SW 1271 (cell line): ENCODE results near the gene TMEM132D.
"Not testable (repeated sequence)": the region's sequence is repeated elsewhere in the genome, so short reads cannot be mapped to it uniquely, and the experiment has no call there.

Experiments used
- DNase-seq, 2 experiments: peaks; one replicate each; lab custom pipeline; 2025; lab: John Stamatoyannopoulos, UW

TMEM132D gene

GRCh38 chr12:129589503-129589902 is 314.3 kb downstream of the TMEM132D start:
- no peak for DNase-seq

GRCh38 chr12:129588142-129588541 is 315.7 kb downstream of the TMEM132D start:
- DNase-seq, result no peak

GRCh38 chr12:129585296-129585695 is 318.5 kb downstream of the TMEM132D start:
- DNase-seq, result no peak

- DNase-seq, result no peak
Measured at GRCh38 chr12:129579879-129580278, 323.9 kb downstream of the TMEM132D start.

- DNase-seq, result no peak
Measured at GRCh38 chr12:129571901-129572494, 331.8 kb downstream of the TMEM132D start.

GRCh38 chr12:129570796-129571400 is 332.9 kb downstream of the TMEM132D start:
- no peak for DNase-seq

- no peak for DNase-seq
Measured at GRCh38 chr12:129566800-129567199, 337.0 kb downstream of the TMEM132D start.

GRCh38 chr12:129564768-129565167 is 339.1 kb downstream of the TMEM132D start:
- DNase-seq, result no peak

GRCh38 chr12:129563266-129563665 is 340.6 kb downstream of the TMEM132D start:
- DNase-seq, result no peak

GRCh38 chr12:129561304-129561703 is 342.5 kb downstream of the TMEM132D start:
- DNase-seq, result no peak

- no peak for DNase-seq
Measured at GRCh38 chr12:129559776-129560175, 344.0 kb downstream of the TMEM132D start.

GRCh38 chr12:129558036-129558435 is 345.8 kb downstream of the TMEM132D start:
- no peak for DNase-seq

GRCh38 chr12:129556082-129556481 is 347.7 kb downstream of the TMEM132D start:
- no peak for DNase-seq

- no peak for DNase-seq
Measured at GRCh38 chr12:129552996-129553750, 350.7 kb downstream of the TMEM132D start.

GRCh38 chr12:129551441-129551840 is 352.4 kb downstream of the TMEM132D start:
- DNase-seq, result no peak

- DNase-seq, result no peak
Measured at GRCh38 chr12:129550353-129550752, 353.5 kb downstream of the TMEM132D start.

GRCh38 chr12:129549656-129550055 is 354.2 kb downstream of the TMEM132D start:
- no peak for DNase-seq

GRCh38 chr12:129549020-129549419 is 354.8 kb downstream of the TMEM132D start:
- not testable (repeated sequence) for DNase-seq

- no peak for DNase-seq
Measured at GRCh38 chr12:129544716-129545115, 359.1 kb downstream of the TMEM132D start.

GRCh38 chr12:129540954-129541353 is 362.9 kb downstream of the TMEM132D start:
- DNase-seq, result no peak

GRCh38 chr12:129540249-129540648 is 363.6 kb downstream of the TMEM132D start:
- DNase-seq, result no peak

- DNase-seq, result not testable (repeated sequence)
Measured at GRCh38 chr12:129538724-129539335, 365.0 kb downstream of the TMEM132D start.

- DNase-seq, result no peak
Measured at GRCh38 chr12:129538137-129538536, 365.7 kb downstream of the TMEM132D start.
